CMK (cell line): ENCODE data around the gene KCNH8.

Experiments used
- DNase-seq: peaks from one replicate; pipeline ENCODE4 v3.0.0-alpha.2; 2010; ENCODE audit warnings: low read depth

Gene KCNH8

DNA sequence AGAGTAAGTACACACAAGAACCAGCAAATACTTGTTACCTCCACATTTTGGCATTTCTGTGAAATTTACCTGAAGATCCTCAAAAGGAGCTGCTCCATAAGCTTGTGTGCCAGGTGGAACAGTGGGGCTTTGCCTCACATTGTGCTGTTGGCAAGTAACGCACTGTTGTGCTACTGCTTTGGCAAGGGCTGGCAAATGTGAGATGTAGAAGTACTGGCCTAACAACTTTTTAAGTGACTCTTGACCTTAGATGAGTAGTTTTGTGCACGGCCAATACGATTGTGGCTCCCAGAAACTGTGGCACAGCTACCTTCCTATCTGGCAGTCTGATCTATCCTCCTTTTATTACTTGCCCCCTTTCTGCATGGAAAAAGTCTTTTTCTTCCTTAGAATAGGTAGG, 337.0 kb downstream of the KCNH8 start:
- no peak for DNase-seq

DNA sequence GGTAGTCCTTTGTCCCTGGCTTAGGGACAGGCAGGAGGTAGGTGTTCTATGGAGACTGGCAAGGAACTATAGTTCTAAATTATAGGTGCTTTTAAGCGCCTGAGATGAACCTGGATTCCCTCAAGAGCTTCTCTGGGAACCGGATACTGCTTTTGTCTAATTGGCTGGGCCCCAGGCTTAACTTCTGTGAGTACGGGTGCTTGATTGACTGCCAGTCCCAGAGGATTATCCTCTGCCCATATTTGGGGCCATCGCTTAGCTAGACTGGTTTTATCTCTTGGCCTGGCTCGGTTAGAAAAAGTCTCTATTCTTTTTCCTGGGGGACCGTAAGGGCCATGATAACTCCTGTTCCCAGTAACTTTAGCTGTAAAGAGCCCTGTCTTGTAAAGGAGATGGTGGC, 339.1 kb downstream of the KCNH8 start:
- DNase-seq = no peak

DNA sequence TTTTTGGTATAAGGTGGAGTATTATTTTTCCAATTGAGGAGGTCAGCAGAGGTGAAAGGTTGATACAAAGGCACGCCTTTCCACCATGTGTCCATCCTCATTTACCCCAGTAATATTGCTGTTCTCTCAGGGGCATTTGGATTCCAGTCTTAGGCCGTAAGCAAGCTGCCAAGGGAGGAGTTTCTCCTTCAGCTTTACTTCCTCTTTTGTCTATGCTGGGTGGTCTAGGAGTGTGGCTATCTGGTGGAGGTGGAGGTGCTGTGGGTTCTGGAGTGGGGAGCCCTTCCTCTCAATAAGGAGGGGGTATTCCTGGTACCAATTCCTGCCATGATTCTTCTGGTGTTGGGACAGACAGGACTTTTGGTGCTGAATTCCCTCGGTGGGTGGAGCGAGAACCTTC, 340.6 kb downstream of the KCNH8 start:
- no peak for DNase-seq

DNA sequence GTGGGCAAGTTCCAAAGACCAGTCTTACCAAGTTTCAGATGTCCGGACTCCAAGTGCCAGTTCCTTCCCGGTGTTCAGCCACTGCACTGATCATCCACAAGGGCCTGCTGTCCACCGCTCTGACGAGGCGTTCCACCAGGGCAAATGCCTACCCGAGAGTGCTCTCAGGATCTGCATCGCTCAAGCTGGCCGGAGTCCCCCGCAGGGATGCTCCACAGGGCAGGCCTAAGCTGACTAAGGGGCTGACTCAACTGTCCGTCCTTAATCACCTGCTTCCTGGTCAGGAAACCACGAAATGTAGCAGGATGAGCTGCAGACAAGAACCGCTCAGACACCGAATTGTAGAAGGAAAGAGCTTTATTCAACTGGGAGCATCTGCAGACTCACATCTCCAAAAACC, 341.6 kb downstream of the KCNH8 start:
- DNase-seq = no peak

DNA sequence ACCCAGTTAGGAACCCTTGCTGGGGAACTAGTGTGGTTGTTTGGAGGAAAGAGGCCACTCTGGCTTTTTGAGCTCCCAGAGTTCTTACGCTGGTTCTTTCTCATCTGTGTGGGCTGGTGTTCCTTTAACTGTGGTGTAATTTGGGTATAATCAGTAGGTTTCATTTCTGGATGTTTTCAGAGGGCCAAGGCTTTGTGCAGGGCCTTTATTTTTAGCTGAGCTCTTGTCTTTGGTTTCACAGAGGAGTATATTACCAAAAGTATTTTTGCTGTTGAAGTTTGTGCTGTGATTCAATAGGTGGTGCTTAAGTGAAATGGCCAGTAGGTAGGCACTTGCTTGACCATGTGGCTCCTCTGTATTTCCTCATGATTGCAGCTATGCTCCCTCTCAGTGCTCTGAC, 357.9 kb downstream of the KCNH8 start:
- DNase-seq = no peak

DNA sequence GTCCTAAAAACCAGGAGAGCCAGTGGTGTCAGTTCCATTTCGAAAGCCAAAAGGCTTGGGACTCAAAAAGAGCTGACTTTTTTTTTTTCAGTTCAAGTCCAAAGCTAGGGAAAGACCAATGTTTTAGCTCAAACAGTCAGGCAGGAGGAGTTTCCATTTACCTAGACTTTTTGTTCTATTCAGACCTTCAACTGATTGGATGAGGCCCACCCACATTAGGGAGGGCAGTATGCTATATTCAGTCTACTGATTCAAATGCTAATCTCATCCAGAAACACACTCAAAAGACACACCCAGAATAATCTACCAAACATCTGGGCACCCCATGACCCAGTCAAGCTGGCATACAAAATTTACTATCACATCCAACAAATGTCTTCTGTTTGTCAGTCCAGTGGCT, 374.0 kb downstream of the KCNH8 start:
- no peak for DNase-seq

DNA sequence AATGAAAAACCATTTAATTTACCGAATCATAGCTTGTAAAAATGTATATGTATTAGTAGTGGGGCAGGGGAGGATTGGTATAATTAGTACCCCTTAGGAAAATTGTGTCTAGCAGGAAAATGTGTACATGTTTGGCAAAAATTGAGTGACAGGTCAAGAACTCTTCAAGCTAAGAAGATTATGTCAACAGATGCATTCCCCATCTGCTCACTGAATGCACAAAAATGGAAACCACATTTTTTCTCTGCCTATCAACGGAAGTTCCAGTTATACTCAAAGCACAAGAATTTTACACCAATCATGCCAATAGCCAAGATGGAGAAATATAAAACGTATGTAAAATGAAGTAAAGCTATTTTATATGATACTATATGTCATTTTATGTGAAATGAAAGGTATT, 377.8 kb downstream of the KCNH8 start:
- DNase-seq = no peak

DNA sequence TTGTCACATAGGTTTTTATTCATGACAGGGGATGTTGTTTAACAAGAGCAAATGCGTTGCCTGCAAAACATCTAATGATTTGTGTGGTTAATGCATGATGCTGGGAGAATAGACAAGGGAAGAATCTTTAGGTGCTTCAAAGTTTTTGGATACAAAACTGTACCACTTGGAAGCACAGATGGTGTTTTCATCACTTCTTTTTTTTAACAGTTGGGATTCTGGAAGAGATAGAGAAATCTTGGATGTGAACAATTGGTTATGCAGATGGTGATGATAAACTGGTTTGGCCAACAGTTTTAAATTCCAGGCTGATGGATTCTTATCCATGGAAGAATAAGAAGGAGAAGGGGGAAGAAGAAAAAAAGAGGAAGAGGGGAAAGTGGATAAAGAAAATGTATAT, 379.4 kb downstream of the KCNH8 start:
- no peak for DNase-seq

DNA sequence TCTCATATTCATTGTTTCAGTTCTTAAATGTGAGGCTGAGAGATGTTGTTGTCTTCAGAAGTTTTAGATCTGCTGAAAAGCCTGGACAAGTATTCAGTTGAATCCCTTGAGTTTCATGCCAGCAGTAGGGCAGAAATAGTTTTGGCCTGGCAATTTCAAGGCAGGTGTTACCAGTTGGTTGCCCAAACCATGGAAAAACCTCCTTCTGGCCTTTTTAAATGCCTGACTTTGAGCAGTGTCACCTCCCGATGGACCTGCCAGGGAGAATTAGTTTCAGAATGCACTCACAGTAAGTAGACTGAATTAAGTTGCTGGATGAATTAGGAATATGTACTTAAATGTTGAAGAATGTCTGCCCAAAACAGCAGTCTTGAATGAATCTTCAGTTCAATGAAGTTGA, 383.1 kb downstream of the KCNH8 start:
- no peak for DNase-seq

DNA sequence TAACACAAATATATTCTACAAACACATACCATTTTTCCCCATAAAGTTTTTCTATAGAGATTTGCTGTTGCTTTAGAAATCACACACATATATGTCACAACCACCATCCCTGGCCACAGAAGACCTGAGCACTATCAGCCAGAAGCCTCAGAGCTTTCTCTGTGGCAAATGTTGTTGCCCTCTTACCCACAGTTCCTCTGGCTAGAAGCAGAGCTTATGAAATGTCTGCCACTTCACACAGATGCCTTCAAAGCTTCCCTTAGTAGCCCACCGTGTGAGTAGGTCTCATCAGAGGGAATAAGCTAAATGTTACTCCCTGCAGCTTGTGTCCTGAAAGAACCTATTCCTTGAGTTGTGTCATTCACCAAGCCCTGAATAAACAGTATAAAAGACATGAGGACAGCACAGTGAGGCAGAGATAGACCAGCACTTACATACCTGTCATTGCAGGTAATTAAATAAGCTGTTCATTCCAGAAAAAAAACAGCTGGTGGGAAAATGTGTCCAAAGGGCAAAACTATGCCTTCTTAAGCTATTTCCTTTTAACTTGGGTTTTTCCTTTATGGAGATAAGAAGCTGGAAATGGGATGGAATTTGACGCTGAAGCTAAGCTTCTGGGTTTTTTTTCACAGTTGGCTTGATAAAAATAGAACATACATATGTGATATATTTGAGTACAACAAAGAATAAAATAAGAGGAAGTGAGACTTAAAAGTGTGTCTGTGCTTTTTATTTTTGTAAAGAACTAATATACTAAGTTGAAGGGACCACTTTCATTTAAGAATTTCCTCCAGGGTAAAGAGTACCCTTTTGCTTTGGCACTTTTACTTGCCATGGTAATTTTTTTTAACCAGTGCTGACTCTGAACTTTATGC, 391.4 kb downstream of the KCNH8 start:
- no peak for DNase-seq

DNA sequence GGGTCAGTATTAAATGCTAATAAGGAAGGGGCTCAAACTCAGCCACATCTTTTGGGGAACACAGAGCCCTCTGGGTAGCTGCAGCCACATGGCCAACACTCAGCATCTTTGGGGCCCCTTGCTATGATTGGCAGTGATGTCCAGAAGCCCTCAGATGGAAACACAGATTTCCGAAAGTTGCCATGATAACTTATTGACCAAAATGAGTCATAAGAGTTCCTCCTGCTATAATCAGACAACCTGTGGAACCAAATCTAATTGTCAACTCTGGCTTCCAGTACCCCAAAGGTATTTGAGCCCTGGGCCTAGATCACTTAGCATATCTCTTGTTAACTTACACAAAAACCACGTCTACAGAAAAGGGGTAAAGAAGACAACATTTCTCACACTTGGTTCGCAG, 392.2 kb downstream of the KCNH8 start:
- DNase-seq = no peak

DNA sequence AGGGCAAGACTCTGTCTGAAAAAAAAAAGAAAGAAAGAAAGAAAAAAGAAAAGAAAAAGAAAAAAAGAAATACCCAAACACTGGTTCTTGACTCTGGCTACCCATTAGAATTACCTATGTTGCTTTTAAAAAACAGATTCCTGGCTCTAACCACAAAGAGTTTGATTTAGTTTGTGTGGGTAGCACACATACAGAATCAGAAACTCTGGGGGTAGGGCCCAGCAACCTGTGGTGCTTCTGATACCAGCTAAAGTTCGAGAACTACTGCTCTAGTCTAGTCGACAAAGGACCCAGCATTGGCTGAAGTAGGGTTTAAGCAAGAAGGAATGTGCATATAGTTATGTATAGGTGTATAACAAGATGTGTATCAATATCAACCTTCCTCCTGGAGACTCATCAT, 393.0 kb downstream of the KCNH8 start:
- DNase-seq = no peak

DNA sequence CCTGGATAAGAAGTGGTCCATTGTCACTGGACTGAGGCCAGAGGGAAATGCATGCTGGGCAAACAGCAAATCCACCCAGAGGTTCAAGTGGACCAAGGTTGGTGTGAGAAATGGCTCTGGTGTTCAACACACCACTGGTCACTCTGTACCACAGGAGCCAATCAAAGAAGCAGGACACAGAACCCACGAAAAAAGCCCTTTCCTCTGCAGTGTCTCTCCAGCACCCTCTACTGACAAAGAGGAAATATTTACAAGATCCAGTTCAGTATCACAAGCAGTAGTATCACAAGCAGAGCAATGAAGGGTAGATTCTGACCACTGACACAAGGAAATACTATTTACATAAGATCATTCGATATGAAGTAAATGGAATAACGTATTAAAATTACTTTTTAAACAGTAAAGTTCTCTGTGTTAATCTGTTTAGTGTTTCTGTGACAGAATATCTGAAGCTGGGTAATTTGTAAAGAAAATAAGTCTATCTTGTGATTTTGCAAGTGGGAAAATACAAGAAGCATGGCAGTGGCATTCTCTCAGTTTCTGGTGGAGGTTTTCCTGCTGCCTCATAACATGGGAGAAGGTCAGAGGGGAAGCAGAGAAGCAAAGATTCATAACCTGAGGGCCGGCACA, 395.0 kb downstream of the KCNH8 start:
- peak; percentile 1 for DNase-seq

DNA sequence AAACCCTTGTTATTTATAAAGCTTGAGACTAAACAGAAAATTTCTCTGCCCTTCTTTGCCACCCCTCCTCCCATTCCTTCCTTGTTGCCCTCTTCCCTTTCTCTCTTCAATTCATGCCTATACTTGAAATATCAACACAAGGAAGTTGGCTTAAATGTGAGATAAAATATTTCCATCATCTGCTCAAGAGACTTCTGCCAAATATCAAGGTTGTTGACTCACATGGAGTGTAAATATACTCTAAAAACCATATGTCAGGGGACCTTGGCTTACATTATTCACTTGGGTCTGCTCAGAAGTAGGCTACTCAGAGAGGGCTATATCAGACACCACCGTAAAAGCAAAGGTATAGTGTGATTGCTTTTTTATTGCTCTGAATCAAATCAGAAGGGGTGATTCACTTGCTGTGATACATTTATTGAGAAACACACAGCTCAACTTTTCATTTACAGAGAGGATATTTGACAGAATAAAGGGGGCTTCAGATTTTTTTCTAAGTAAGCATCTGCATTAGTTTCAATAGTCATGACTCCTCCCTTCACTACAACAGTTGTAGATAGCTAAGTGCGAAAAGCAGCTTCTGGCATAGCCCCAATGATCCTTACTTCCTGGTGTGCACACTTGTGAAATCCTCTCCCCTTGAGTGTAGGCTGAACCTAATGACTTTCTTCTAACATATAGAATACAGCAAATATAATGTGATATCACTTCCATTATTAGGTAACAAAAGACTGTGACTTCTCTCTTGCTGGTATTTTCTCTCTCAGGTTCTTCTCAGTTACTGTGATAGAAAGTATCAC, 399.6 kb downstream of the KCNH8 start:
- no peak for DNase-seq

DNA sequence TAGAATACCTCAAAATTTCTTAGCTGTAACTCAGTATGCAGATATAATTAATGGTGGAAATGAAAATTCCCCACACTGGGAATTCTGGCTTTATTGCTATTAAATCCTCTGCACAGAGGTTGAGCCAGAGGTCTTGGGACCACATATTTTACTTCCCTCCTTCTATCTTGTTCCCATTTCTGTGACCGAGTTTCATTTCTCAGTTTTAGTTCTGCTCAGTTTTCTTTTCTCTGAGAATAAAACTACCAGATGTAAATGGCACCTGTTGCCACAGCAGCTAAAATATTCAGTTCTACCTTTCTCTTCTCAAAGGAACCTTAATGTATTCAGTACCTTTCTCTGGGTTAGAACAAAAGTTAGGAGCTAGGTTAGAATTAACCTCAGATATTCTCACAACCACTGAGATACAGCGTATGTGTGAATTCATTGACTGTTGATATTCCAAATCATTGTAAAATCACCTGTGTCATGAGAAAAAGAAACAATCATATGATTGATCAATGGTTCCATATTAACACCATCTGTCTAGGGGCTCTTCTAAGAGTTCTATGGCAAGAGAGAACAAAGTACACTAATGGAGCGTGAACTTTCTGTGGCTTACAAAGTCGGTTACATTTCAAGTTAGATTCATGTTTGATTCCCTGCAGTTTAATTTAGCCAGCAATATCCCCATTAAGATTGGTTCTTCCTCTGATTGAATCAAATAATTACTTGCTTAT, 411.6 kb downstream of the KCNH8 start:
- no peak for DNase-seq

DNA sequence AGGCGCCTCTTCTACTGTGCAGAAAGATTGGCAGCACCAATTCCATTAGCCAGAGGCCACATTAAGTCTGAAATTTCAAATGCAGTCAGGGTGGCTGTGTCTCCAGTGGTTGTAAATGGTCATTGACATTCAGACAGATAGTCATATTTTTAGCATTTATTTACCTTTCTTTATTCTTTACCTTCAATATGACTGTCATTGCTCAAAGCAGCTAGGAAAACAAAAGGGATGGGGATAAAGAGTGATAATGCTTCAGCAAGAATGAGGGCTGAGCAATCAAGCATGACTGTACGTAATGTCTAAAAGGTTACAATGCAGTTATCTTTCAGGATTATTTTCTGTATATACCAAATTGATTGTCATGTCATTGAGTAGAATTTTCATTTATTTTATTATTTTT, 425.3 kb downstream of the KCNH8 start:
- no peak for DNase-seq

DNA sequence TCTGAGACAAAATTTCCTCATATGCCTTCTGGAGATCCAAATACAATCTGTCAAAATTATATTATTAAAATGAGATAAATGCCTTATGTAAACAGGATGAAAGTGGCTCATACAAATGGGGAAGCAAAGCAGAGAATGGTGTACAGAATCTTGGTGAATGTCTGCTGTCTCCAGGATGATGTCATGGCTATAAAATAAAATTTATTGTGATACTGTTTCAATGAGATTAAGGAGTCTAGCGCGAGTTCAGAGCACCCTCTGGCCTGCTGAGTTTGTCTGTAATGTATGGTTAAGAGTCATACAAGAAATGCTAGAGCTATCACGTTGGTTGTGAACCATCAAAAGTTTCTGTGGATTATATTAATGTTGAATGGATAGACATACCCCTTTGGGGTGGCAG, 426.0 kb downstream of the KCNH8 start:
- DNase-seq = no peak

DNA sequence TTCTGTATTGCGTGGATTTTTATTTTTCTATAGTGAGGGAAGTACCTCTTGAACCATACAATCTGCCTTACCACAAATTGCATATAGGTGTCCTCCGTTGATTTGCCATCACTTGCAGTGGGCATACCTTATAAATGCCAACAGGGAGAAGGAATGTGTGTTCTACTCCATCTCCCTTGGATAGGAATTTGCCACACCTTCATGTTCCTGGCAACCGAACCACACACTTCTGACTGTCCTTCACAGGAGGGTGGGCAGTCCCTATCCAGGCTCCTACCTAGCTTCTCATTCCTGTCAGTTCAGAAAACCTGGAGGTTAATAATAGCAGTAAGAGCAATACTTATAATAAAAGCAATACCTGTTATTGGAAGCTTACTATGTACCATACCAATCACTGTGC, 428.0 kb downstream of the KCNH8 start:
- DNase-seq = no peak
